Measurements from ENCODE around the gene PPM1E. TPM values are rescaled to one million over a fixed set of nuclear protein-coding genes. Genes with fewer than 3 reads are reported as not detected.
"Not testable (repeated sequence)": the region's sequence is repeated elsewhere in the genome, so short reads cannot be mapped to it uniquely, and the experiment has no call there.

PPM1E gene
- total and polyA plus RNA-seq, 4 donors: 0.08 to 1.3 (median 0.66) TPM

DNA sequence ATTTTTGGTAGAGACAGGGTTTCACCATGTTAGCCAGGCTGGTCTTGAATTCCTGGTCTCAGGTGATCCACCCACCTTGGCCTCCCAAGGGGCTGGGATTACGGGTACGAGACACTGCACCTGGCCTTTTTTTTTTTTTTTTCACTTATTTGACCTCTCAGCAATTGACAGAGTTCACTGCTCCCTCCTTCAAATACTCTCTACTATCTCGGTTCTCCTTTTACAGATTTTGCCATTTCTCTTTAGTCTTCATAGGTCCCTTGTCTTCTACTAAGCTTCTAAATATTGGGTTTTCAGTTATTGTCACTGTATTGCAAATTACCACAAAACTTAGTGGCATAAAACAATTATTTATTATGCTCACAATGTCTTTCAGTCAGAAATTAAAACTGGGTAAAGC is 191.8 kb downstream of the PPM1E start:
- no peak overlapping the region for H3K4me3 ChIP-seq
- H3K36me3 ChIP-seq (ENCODE audit: control insufficient read depth in 4 of 4, insufficient read depth in 4 of 4, low read length in 4 of 4): no peaks in the 10 kb centered on the region
- H3K27me3 ChIP-seq (ENCODE audit: control insufficient read depth in 3 of 3, insufficient read depth in 3 of 3, low read length in 2 of 3): no peaks in the 10 kb centered on the region
- no peak for ATAC-seq (ENCODE audit: insufficient read depth, low FRiP score)
- no peak for DNase-seq
- TF ChIP-seq, protein P1, sequence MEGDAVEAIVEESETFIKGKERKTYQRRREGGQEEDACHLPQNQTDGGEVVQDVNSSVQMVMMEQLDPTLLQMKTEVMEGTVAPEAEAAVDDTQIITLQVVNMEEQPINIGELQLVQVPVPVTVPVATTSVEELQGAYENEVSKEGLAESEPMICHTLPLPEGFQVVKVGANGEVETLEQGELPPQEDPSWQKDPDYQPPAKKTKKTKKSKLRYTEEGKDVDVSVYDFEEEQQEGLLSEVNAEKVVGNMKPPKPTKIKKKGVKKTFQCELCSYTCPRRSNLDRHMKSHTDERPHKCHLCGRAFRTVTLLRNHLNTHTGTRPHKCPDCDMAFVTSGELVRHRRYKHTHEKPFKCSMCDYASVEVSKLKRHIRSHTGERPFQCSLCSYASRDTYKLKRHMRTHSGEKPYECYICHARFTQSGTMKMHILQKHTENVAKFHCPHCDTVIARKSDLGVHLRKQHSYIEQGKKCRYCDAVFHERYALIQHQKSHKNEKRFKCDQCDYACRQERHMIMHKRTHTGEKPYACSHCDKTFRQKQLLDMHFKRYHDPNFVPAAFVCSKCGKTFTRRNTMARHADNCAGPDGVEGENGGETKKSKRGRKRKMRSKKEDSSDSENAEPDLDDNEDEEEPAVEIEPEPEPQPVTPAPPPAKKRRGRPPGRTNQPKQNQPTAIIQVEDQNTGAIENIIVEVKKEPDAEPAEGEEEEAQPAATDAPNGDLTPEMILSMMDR (IDR thresholded peaks at IDR 0.05; ENCODE audit: control extremely low read depth, extremely low read depth): no peak
- no peak overlapping the region for H3K27ac ChIP-seq (ENCODE audit: low read depth in 1 of 2, low read length in 1 of 2)
- peaks cover 2 to 11% (median 9%) of the 10 kb centered on the region in 4 donors for H3K9me3 ChIP-seq (ENCODE audit: control insufficient read depth in 4 of 4, insufficient read depth in 3 of 4, low read length in 3 of 4)
- no peaks in the 10 kb centered on the region for H3K4me1 ChIP-seq (ENCODE audit: control insufficient read depth in 5 of 5, insufficient read depth in 5 of 5, low read length in 5 of 5)
- H3K9ac ChIP-seq (ENCODE audit: insufficient read depth in 1 of 2, low read length in 2 of 2): no peak overlapping the region
- 92 to 93% methylated on average over 3 of the region's 3 CpGs for whole genome bisulfite sequencing, 2 donors

DNA sequence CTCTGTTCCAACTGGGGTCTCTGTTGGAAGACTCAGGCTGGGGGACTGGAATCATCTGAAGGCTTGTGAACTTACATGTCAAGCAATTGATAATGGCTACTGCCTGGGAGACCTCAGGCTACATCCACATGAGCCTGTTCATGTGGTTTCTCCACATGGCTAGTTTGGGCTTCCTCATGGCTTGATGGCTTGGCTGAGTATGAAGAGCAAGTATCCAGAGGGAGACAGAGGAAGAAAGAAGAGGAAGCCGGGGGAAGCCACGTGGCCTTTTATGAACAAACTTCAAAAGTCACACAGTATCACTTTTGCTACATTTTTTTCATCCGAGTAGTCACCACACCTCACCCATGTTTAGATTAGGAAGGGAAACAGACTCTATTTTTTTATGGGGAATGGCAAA is 192.2 kb downstream of the PPM1E start:
- ATAC-seq (ENCODE audit: insufficient read depth, low FRiP score) (no peak), DNase-seq (no peak)

DNA sequence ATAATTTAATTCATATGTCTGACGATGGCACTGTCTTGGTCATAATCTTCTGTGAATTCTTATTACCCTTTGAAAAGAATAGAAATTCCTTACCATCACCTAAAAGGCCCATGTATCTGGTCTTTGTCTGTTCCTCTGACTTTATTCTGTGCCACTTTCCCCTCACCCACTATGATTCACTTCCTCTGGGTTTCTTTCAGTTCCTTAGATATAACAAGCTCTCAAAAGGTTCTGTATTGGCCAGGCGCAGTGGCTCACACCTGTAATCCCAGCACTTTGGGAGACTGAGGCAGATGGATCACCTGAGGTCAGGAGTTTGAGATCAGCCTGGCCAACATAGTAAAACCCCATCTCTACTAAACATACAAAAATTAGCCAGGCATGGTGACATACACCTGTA is 198.7 kb downstream of the PPM1E start:
- H3K27ac ChIP-seq (ENCODE audit: low read depth in 1 of 2, low read length in 1 of 2); DNase-seq; H3K9ac ChIP-seq (ENCODE audit: insufficient read depth in 1 of 2, low read length in 2 of 2); H3K4me3 ChIP-seq; H3K36me3 ChIP-seq (ENCODE audit: control insufficient read depth in 4 of 4, insufficient read depth in 4 of 4, low read length in 4 of 4); ATAC-seq (ENCODE audit: insufficient read depth, low FRiP score); H3K4me1 ChIP-seq (ENCODE audit: control insufficient read depth in 5 of 5, insufficient read depth in 5 of 5, low read length in 5 of 5); H3K27me3 ChIP-seq (ENCODE audit: control insufficient read depth in 3 of 3, insufficient read depth in 3 of 3, low read length in 2 of 3): not testable (repeated sequence)
- peaks cover 0 to 10% (median 8%) of the 10 kb centered on the region in 4 donors for H3K9me3 ChIP-seq (ENCODE audit: control insufficient read depth in 4 of 4, insufficient read depth in 3 of 4, low read length in 3 of 4)
- WGBS, 2 donors: 75 to 86% methylated on average over 2 of the region's 2 CpGs

More for the DNA sequence above, 192.2 kb downstream of the PPM1E start:
- WGBS, 2 donors: 61 to 72% methylated on average over 3 of the region's 3 CpGs
- Histone ChIP-seq H3K36me3 (ENCODE audit: control insufficient read depth in 4 of 4, insufficient read depth in 4 of 4, low read length in 4 of 4) (no peaks in the 10 kb centered on the region), H3K4me3 (no peak overlapping the region), H3K27me3 (ENCODE audit: control insufficient read depth in 3 of 3, insufficient read depth in 3 of 3, low read length in 2 of 3) (no peaks in the 10 kb centered on the region), H3K4me1 (ENCODE audit: control insufficient read depth in 5 of 5, insufficient read depth in 5 of 5, low read length in 5 of 5) (no peaks in the 10 kb centered on the region), H3K27ac (ENCODE audit: low read depth in 1 of 2, low read length in 1 of 2) (no peak overlapping the region), H3K9me3 (ENCODE audit: control insufficient read depth in 4 of 4, insufficient read depth in 3 of 4, low read length in 3 of 4) (peaks cover 2 to 11% (median 9%) of the 10 kb centered on the region in 4 donors), H3K9ac (ENCODE audit: insufficient read depth in 1 of 2, low read length in 2 of 2) (no peak overlapping the region)
- TF ChIP-seq, protein P1 (IDR thresholded peaks at IDR 0.05; ENCODE audit: control extremely low read depth, extremely low read depth): no peak

DNA sequence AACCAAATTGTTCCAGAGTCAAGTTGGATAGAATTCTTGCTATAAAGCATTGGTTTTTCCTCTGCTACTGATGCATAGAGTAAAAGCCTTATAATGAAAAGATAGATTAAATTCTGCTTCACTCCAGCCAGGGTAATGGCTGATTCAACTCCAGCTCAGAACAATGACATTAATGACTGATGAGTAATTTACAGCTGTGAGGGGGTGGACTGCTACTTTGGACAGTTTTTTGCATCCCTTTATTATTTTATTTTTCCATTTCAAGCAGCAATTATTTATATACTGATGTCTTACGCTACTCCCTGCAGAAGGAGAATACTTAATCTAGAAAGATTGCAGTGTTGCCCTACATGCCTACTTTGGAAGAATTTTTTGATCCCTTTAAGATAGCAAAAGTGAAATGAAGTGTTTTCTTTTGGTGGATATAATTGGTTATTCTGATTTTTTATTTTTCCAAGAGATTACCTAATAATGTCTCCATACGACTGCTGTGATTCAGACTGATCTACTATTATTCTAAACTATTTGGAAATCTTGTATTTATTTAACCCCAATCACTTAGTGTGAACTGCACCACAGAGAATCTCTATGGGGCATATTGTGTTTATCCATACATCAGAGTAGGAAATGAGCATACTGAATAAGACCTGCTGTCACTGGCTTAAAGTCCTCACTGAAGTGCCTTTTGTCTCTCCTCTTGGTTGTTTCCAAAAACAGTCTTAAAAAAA is 201.5 kb downstream of the PPM1E start:
- Histone ChIP-seq H3K27ac (ENCODE audit: low read depth in 1 of 2, low read length in 1 of 2) (no peak overlapping the region), H3K9me3 (ENCODE audit: control insufficient read depth in 4 of 4, insufficient read depth in 3 of 4, low read length in 3 of 4) (peaks cover 0 to 2% (median 0%) of the 10 kb centered on the region in 4 donors), H3K4me1 (ENCODE audit: control insufficient read depth in 5 of 5, insufficient read depth in 5 of 5, low read length in 5 of 5) (no peaks in the 10 kb centered on the region), H3K4me3 (no peak overlapping the region), H3K27me3 (ENCODE audit: control insufficient read depth in 3 of 3, insufficient read depth in 3 of 3, low read length in 2 of 3) (no peaks in the 10 kb centered on the region), H3K9ac (ENCODE audit: insufficient read depth in 1 of 2, low read length in 2 of 2) (no peak overlapping the region), H3K36me3 (ENCODE audit: control insufficient read depth in 4 of 4, insufficient read depth in 4 of 4, low read length in 4 of 4) (no peaks in the 10 kb centered on the region)
- TF ChIP-seq, protein P1 (IDR thresholded peaks at IDR 0.05; ENCODE audit: control extremely low read depth, extremely low read depth): no peak
- WGBS, 2 donors: 82 to 90% methylated on average over 2 of the region's 2 CpGs
- DNase-seq (no peak), ATAC-seq (ENCODE audit: insufficient read depth, low FRiP score) (no peak)

DNA sequence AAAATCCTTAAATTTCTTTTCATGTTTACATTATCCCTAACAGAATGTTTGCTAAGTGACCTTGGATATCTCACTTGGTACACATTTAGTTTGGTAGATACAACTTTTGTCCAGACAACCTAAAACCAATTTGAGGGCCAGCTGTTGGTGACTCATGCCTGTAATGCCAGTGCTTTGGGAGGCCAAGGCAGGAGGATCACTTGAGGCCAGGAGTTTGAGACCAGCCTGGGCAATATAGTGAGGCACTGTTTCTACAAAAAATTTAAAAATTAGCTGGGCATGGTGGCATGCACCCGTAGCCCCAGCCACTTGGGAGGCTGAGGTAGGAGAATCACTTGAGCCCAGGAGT is 202.0 kb downstream of the PPM1E start:
- H3K9ac ChIP-seq (ENCODE audit: insufficient read depth in 1 of 2, low read length in 2 of 2); H3K4me3 ChIP-seq; H3K27me3 ChIP-seq (ENCODE audit: control insufficient read depth in 3 of 3, insufficient read depth in 3 of 3, low read length in 2 of 3); DNase-seq; H3K36me3 ChIP-seq (ENCODE audit: control insufficient read depth in 4 of 4, insufficient read depth in 4 of 4, low read length in 4 of 4); H3K9me3 ChIP-seq (ENCODE audit: control insufficient read depth in 4 of 4, insufficient read depth in 3 of 4, low read length in 3 of 4); ATAC-seq (ENCODE audit: insufficient read depth, low FRiP score); H3K4me1 ChIP-seq (ENCODE audit: control insufficient read depth in 5 of 5, insufficient read depth in 5 of 5, low read length in 5 of 5); H3K27ac ChIP-seq (ENCODE audit: low read depth in 1 of 2, low read length in 1 of 2): not testable (repeated sequence)
- WGBS, 2 donors: 91 to 93% methylated on average over 1 of the region's 1 CpG

Measured in lung (tissue), 12 donors.